Esophagus squamous epithelium (tissue), 4 donors: Measurements from ENCODE around the gene ADAMTS9.

Source experiments
- POLR2A ChIP-seq, 4 donors: fragments of 450-650 bp; IDR thresholded peaks; one replicate each; pipeline ENCODE4 v1.6.1; 2017; ENCODE audit warnings: antibody characterized with exemption in 4 of 4, mild to moderate bottlenecking in 4 of 4, moderate library complexity in 3 of 4
- TF ChIP-seq, protein P1 (sequence below), 6 experiments: fragments of 450-650 bp in 4 of 6; fragments of 200-600 bp in 2 of 6; sonication (generic) in 2 of 6; IDR thresholded peaks; one replicate each; pipeline ENCODE4 v1.5.1; 2016 to 2019; ENCODE audit warnings: antibody characterized with exemption in 6 of 6, mild to moderate bottlenecking in 4 of 6, moderate library complexity in 4 of 6

DNA sequence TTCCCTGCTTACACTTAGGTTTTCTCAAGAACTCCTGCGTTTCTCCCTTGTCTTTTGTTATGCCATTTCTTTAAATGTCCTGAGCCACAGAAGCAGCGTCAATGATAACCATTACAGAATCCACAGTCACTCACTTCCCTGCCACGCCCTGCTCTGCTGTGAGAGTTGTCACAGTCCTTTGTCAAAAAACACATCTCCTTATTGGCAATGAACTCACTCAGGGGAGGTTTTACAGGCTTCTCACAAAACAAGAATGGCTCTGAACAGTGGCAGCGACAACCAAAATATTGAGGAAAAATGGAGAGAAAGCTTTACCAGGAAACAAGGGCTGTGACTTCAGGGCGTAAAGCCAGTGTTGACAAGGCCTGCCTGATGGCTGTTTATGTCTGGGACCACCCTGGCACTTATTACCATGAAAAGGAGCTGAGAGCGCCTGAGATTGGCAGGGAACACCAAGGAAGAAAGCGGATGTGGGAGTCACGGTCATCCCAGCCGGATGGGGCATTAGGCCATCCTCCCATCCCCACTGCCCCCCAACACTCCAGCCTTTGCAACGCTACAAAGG is 111.5 kb downstream of the ADAMTS9 start:
- no peak for TF ChIP-seq POLR2A (IDR thresholded peaks at IDR 0.05)
- TF ChIP-seq, protein P1, sequence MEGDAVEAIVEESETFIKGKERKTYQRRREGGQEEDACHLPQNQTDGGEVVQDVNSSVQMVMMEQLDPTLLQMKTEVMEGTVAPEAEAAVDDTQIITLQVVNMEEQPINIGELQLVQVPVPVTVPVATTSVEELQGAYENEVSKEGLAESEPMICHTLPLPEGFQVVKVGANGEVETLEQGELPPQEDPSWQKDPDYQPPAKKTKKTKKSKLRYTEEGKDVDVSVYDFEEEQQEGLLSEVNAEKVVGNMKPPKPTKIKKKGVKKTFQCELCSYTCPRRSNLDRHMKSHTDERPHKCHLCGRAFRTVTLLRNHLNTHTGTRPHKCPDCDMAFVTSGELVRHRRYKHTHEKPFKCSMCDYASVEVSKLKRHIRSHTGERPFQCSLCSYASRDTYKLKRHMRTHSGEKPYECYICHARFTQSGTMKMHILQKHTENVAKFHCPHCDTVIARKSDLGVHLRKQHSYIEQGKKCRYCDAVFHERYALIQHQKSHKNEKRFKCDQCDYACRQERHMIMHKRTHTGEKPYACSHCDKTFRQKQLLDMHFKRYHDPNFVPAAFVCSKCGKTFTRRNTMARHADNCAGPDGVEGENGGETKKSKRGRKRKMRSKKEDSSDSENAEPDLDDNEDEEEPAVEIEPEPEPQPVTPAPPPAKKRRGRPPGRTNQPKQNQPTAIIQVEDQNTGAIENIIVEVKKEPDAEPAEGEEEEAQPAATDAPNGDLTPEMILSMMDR (IDR thresholded peaks at IDR 0.05) = no peak
